HG03159 (cell line): ENCODE results near the gene SPTBN1.

Experiments used
- ATAC-seq: cut with Tn5 transposase; IDR thresholded peaks from one replicate; pipeline ENCODE4 v1.9.1; 2021; ENCODE audit warnings: mild to moderate bottlenecking, moderate library complexity; ENCODE audit not compliant: unreplicated experiment

SPTBN1 gene

GRCh38 chr2:54627973-54628372, 171.8 kb downstream of the SPTBN1 start:
- no peak for ATAC-seq

- ATAC-seq, result no peak
Observed at GRCh38 chr2:54628418-54628817, 172.3 kb downstream of the SPTBN1 start.

GRCh38 chr2:54628957-54629356, 172.8 kb downstream of the SPTBN1 start:
- ATAC-seq, result no peak

GRCh38 chr2:54629390-54629789, 173.3 kb downstream of the SPTBN1 start:
- ATAC-seq, result no peak

GRCh38 chr2:54629914-54630857, 174.1 kb downstream of the SPTBN1 start:
- ATAC-seq, result no peak

- ATAC-seq, result no peak
Observed at GRCh38 chr2:54630858-54631497, 174.9 kb downstream of the SPTBN1 start.

- ATAC-seq, result no peak
Observed at GRCh38 chr2:54631755-54632154, 175.6 kb downstream of the SPTBN1 start.

- ATAC-seq, result no peak
Observed at GRCh38 chr2:54632733-54633692, 176.9 kb downstream of the SPTBN1 start.

GRCh38 chr2:54634021-54634420, 177.9 kb downstream of the SPTBN1 start:
- ATAC-seq, result no peak

GRCh38 chr2:54634564-54635511, 178.7 kb downstream of the SPTBN1 start:
- peak; percentile 68 for ATAC-seq

- ATAC-seq, result no peak
Observed at GRCh38 chr2:54635554-54636152, 179.5 kb downstream of the SPTBN1 start.

- no peak for ATAC-seq
Observed at GRCh38 chr2:54636415-54637139, 180.4 kb downstream of the SPTBN1 start.

- peak; percentile 51 for ATAC-seq
Observed at GRCh38 chr2:54638103-54638502, 182.0 kb downstream of the SPTBN1 start.

- no peak for ATAC-seq
Observed at GRCh38 chr2:54638774-54639187, 182.7 kb downstream of the SPTBN1 start.

- ATAC-seq, result no peak
Observed at GRCh38 chr2:54639609-54640008, 183.5 kb downstream of the SPTBN1 start.

- no peak for ATAC-seq
Observed at GRCh38 chr2:54640834-54641540, 184.9 kb downstream of the SPTBN1 start.

- ATAC-seq, result no peak
Observed at GRCh38 chr2:54641988-54642387, 185.9 kb downstream of the SPTBN1 start.
